GM12878 (cell line): ENCODE data around the gene SCNN1A. TPM values are rescaled to one million over a fixed set of nuclear protein-coding genes. Genes with fewer than 3 reads are reported as not detected.

Experiments used
- ATAC-seq: fragments of 200-7000 bp; cut with Tn5 transposase; 3 replicates; pipeline ENCODE4 v1.9.1; 2020; ENCODE audit warnings: mild to moderate bottlenecking, moderate library complexity
- BruUV-seq: library from RNA; stranded (reverse); fragments of 400-500 nt; replicated peaks from 2 replicates; lab custom pipeline; 2021; lab: Mats Ljungman, UMichigan
- CTCF ChIA-PET: fragments of 300-600 bp; sonication (Branson Sonifier 250); formaldehyde crosslinking; extraction: SDS; loops from one replicate; lab custom pipeline; 2021; ENCODE audit warnings: inconsistent platforms; lab: Yijun Ruan, JAX
- POLR2A ChIA-PET: fragments of 350-600 bp; formaldehyde crosslinking; extraction: SDS; loops from one replicate; lab custom pipeline; 2021; ENCODE audit warnings: inconsistent platforms; lab: Charles Lee
- RAD21 ChIA-PET: fragments of 300-600 bp; sonication (Branson Sonifier 250); formaldehyde crosslinking; loops from one replicate; lab custom pipeline; 2023; ENCODE audit warnings: antibody characterized with exemption; ENCODE audit not compliant: unreplicated experiment; lab: Charles Lee
- SMC1A ChIA-PET: fragments of 300-600 bp; sonication (Branson Sonifier 250); formaldehyde crosslinking; loops from one replicate; lab custom pipeline; 2023; ENCODE audit not compliant: unreplicated experiment, uncharacterized antibody; lab: Charles Lee
- DNase-seq: peaks from one replicate; pipeline ENCODE4 v3.0.0-alpha.2; 2011; ENCODE audit warnings: low read depth, low spot score
- FAIRE-seq: peaks from 3 replicates; lab custom pipeline; 2011; peaks lifted over from hg19 to GRCh38; lab: Jason Lieb, UNC
- H2AFZ ChIP-seq: 2 replicates; pipeline ENCODE4 v1.6.0; 2011; ENCODE audit warnings: low read depth, low read length, control low read depth; ENCODE audit not compliant: control insufficient read depth
- H3K27ac ChIP-seq: 2 replicates; pipeline ENCODE4 v1.5.1; 2011; ENCODE audit warnings: control low read depth; ENCODE audit not compliant: control insufficient read depth, insufficient read depth
- H3K27me3 ChIP-seq, 2 experiments: replicated peaks in 1 of 2; 2 replicates each; pipeline versions ENCODE4 v1.6.0 to v1.6.1; 2011; ENCODE audit warnings: low read length in 1 of 2; ENCODE audit not compliant: control insufficient read depth in 2 of 2, insufficient read depth in 2 of 2
- H3K36me3 ChIP-seq, 2 experiments: 2 replicates each; pipeline ENCODE4 v1.5.1; 2011; ENCODE audit warnings: low read length in 1 of 2; ENCODE audit not compliant: control insufficient read depth in 2 of 2, insufficient read depth in 2 of 2
- H3K4me1 ChIP-seq: 2 replicates; pipeline ENCODE4 v1.6.1; 2011; ENCODE audit warnings: mild to moderate bottlenecking, low read length, moderate library complexity, mixed read lengths; ENCODE audit not compliant: control insufficient read depth, insufficient read depth
- H3K4me2 ChIP-seq: 2 replicates; pipeline ENCODE4 v1.6.0; 2011; ENCODE audit warnings: control low read depth; ENCODE audit not compliant: control insufficient read depth, insufficient read depth
- H3K4me3 ChIP-seq: fragments of 200-600 bp; sonication (generic); 2 replicates; pipeline ENCODE4 v1.5.1; 2016
- H3K79me2 ChIP-seq: 2 replicates; pipeline ENCODE4 v1.6.0; 2011; ENCODE audit warnings: low read length; ENCODE audit not compliant: control insufficient read depth, insufficient read depth
- H3K9ac ChIP-seq: 2 replicates; pipeline ENCODE4 v1.8.0; 2011; ENCODE audit warnings: low read length, control low read depth, mixed read lengths; ENCODE audit not compliant: control insufficient read depth, insufficient read depth
- H3K9me3 ChIP-seq: replicated peaks from 3 replicates; pipeline ENCODE4 v1.5.1; 2011; ENCODE audit warnings: mild to moderate bottlenecking, low read length; ENCODE audit not compliant: control insufficient read depth, insufficient read depth
- H4K20me1 ChIP-seq: 2 replicates; pipeline ENCODE4 v1.6.0; 2011; ENCODE audit not compliant: control insufficient read depth, insufficient read depth
- CREM ChIP-seq: IDR thresholded peaks from 2 replicates; pipeline ENCODE4 v1.6.1; 2014; ENCODE audit warnings: antibody characterized with exemption, low read depth
- MYC ChIP-seq: IDR thresholded peaks from 2 replicates; pipeline ENCODE4 v1.6.1; 2011; ENCODE audit warnings: mild to moderate bottlenecking, low read length, moderate library complexity, inconsistent platforms; ENCODE audit not compliant: insufficient read depth, insufficient replicate concordance, insufficient read length, severe bottlenecking
- RELA ChIP-seq: fragments of 450-650 bp; IDR thresholded peaks from 2 replicates; pipeline ENCODE4 v1.8.0; 2014; ENCODE audit warnings: borderline replicate concordance; ENCODE audit not compliant: partially characterized antibody
- RFX5 ChIP-seq: IDR thresholded peaks from 2 replicates; pipeline ENCODE4 v1.6.1; 2011; ENCODE audit warnings: low read depth, low read length, improper control_type of control experiment
- SIX5 ChIP-seq: IDR thresholded peaks from 2 replicates; pipeline ENCODE4 v1.6.1; 2011; ENCODE audit warnings: mild to moderate bottlenecking, low read depth, low read length, moderate library complexity; ENCODE audit not compliant: severe bottlenecking
- WGBS: methylation state at CpG from one replicate; pipeline ENCODE4 v1.1.6; 2016; ENCODE audit warnings: low lambda C conversion rate; ENCODE audit not compliant: insufficient replicate concordance, insufficient coverage; ENCODE audit errors: missing lambda C conversion rate; 5-methylcytosine and 5-hydroxymethylcytosine counted together
- in situ Hi-C: fragments of 300-500 bp; cut with MboI; formaldehyde crosslinking; loops from 9 replicates; pipeline ENCODE4 v1.14.3; 2018; ENCODE audit warnings: mixed read lengths
- intact Hi-C: fragments of 100-400 bp; cut with micrococcal nuclease; formaldehyde crosslinking; loops from one replicate; pipeline ENCODE4 v1.14.2; 2022; ENCODE audit not compliant: unreplicated experiment
- polyA plus RNA-seq, 11 experiments: library from polyadenylated mRNA; depleted of rRNA in 4 of 11; unstranded in 6 of 11; stranded (reverse) in 5 of 11; fragments of >200 nt; fragmentation: Nextera tagmentation in 4 of 11; fragmentation: Illumina TruSeq in 1 of 11; extraction: Ambion mirVana in 4 of 11; extraction: Trizol in 1 of 11; gene quantifications; 1 replicate in 1 of 11; 2 replicates in 10 of 11; pipeline versions ENCODE4 v1.2.1 to v1.2.3, GENCODE V29; 2011 to 2016; ENCODE audit warnings: inconsistent platforms in 2 of 11, missing spikeins in 2 of 11, low read depth in 1 of 11
- total RNA-seq, 4 experiments: library from RNA; depleted of rRNA in 3 of 4; stranded (reverse); fragments of >200 nt in 3 of 4; fragmentation: Illumina TruSeq in 1 of 4; extraction: Trizol in 1 of 4; gene quantifications; 2 replicates each; pipeline versions ENCODE4 v1.2.1 to v1.2.3, GENCODE V29; 2013 to 2021
- TF ChIP-seq, protein P1 (sequence below): fragments of 450-650 bp; conservative IDR thresholded peaks from 2 replicates; pipeline ENCODE4 v1.6.1; 2017; ENCODE audit warnings: mild to moderate bottlenecking, moderate library complexity

Gene SCNN1A
- total and polyA plus RNA-seq, 10 of the 15 experiments (the other 5 are each of a cell fraction or from before 2014, with no cell fraction given): 0.14 to 0.69 TPM; not detected in 8

DNA sequence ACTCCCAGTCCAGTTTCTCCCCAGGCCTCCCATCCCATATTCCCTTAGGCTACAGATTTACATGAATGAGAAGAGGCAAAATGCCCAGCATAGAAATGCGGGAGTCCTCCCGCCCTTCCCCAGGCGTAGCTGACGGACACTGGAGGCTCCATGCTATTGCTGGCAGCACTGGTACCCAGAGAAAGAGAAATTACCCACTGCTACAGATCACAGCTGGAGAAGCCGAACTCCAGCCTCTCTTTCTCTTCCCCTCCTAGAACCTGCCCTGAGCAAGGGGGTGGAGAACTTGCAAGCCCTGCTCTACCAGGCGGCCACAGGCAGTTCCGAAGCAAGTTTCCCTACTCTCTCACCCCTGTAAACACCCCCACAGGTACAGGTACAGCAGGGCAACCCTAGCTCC, 12.2 kb upstream of the SCNN1A start:
- CTCF ChIA-PET: no interaction called here
- Histone ChIP-seq H3K4me2 (no peak overlapping the region), H3K27me3 (peaks cover 11 to 13% of the 10 kb centered on the region in 2 experiments; a peak in 3 of 4 replicates), H3K4me3 (no peak overlapping the region), H3K4me1 (no peaks in the 10 kb centered on the region), H3K79me2 (no peaks in the 10 kb centered on the region), H3K9ac (no peak overlapping the region), H4K20me1 (no peaks in the 10 kb centered on the region; the same call in 1 of the 2 replicates), H3K27ac (no peak overlapping the region), H3K36me3 (no peaks in the 10 kb centered on the region; a peak in 1 of 4 replicates), H2AFZ (no peak overlapping the region), H3K9me3 (no peaks in the 10 kb centered on the region)
- WGBS: 64% methylated on average over 7 of the region's 7 CpGs
- in situ Hi-C loops: no loop called here
- intact Hi-C loops: no loop called here
- RAD21 ChIA-PET: no interaction called here
- BruUV-seq: no TSS peak
- SMC1A ChIA-PET: interaction anchor here (0.9 kb wide), 1 partner anchor 9 kb away, joined by 3 read pairs; no protein-coding TSS in a partner anchor
- ATAC-seq (no peak), DNase-seq (no peak), FAIRE-seq (no peak)
- POLR2A ChIA-PET: no interaction called here
- no peak for TF ChIP-seq MYC
- TF ChIP-seq, protein P1, sequence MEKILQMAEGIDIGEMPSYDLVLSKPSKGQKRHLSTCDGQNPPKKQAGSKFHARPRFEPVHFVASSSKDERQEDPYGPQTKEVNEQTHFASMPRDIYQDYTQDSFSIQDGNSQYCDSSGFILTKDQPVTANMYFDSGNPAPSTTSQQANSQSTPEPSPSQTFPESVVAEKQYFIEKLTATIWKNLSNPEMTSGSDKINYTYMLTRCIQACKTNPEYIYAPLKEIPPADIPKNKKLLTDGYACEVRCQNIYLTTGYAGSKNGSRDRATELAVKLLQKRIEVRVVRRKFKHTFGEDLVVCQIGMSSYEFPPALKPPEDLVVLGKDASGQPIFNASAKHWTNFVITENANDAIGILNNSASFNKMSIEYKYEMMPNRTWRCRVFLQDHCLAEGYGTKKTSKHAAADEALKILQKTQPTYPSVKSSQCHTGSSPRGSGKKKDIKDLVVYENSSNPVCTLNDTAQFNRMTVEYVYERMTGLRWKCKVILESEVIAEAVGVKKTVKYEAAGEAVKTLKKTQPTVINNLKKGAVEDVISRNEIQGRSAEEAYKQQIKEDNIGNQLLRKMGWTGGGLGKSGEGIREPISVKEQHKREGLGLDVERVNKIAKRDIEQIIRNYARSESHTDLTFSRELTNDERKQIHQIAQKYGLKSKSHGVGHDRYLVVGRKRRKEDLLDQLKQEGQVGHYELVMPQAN: no peak
- no peak for TF ChIP-seq RFX5
- TF ChIP-seq RELA: no peak
- no peak for TF ChIP-seq CREM
- TF ChIP-seq SIX5: no peak
- TF ChIP-seq, all 136 proteins: peak for 0
